Peyer's patch (tissue), 4 donors: ENCODE data around the gene PKP1. TPM values are rescaled to one million over a fixed set of nuclear protein-coding genes. Genes with fewer than 3 reads are reported as not detected.
"Not testable (repeated sequence)": the region's sequence is repeated elsewhere in the genome, so short reads cannot be mapped to it uniquely, and the experiment has no call there.

ENCODE experiments used
- DNase-seq, 3 donors: peaks; one replicate each; pipeline ENCODE4 v3.0.0-alpha.2; 2017 to 2019
- H3K27ac ChIP-seq, 4 donors: fragments of 200-600 bp; sonication (generic); one replicate each; pipeline ENCODE4 v1.5.1; 2016 to 2019
- H3K27me3 ChIP-seq, 2 donors: fragments of 200-600 bp; sonication (generic); one replicate each; pipeline ENCODE4 v1.5.1; 2019
- H3K36me3 ChIP-seq, 3 donors: fragments of 200-600 bp; sonication (generic); one replicate each; pipeline ENCODE4 v1.5.1; 2016 to 2019
- H3K4me1 ChIP-seq, 4 donors: fragments of 200-600 bp; sonication (generic); one replicate each; pipeline ENCODE4 v1.5.1; 2016 to 2019
- H3K4me3 ChIP-seq, 4 donors: fragments of 200-600 bp; sonication (generic); 1 replicate in 3 of 4; 2 replicates in 1 of 4; pipeline ENCODE4 v1.5.1; 2016 to 2019; ENCODE audit warnings: mild to moderate bottlenecking in 1 of 4
- H3K9me3 ChIP-seq, 4 donors: fragments of 200-600 bp; sonication (generic); one replicate each; pipeline ENCODE4 v1.5.1; 2016 to 2019; ENCODE audit warnings: mild to moderate bottlenecking in 1 of 4
- POLR2A ChIP-seq, 2 donors: fragments of 450-650 bp; IDR thresholded peaks; one replicate each; pipeline ENCODE4 v1.5.1; 2017; ENCODE audit warnings: antibody characterized with exemption in 2 of 2, mild to moderate bottlenecking in 2 of 2, moderate library complexity in 2 of 2
- total RNA-seq, 4 donors: library from RNA; depleted of rRNA; stranded (reverse); fragments of >200 nt; gene quantifications; one replicate each; pipeline ENCODE4 v1.1.0, GENCODE V29; 2016
- TF ChIP-seq, protein P1 (sequence below), 6 experiments: fragments of 450-650 bp in 4 of 6; fragments of 200-600 bp in 2 of 6; sonication (generic) in 1 of 6; IDR thresholded peaks; one replicate each; pipeline ENCODE4 v1.5.1; 2017 to 2019; ENCODE audit warnings: antibody characterized with exemption in 6 of 6, mild to moderate bottlenecking in 3 of 6, moderate library complexity in 1 of 6

Gene PKP1, protein sequence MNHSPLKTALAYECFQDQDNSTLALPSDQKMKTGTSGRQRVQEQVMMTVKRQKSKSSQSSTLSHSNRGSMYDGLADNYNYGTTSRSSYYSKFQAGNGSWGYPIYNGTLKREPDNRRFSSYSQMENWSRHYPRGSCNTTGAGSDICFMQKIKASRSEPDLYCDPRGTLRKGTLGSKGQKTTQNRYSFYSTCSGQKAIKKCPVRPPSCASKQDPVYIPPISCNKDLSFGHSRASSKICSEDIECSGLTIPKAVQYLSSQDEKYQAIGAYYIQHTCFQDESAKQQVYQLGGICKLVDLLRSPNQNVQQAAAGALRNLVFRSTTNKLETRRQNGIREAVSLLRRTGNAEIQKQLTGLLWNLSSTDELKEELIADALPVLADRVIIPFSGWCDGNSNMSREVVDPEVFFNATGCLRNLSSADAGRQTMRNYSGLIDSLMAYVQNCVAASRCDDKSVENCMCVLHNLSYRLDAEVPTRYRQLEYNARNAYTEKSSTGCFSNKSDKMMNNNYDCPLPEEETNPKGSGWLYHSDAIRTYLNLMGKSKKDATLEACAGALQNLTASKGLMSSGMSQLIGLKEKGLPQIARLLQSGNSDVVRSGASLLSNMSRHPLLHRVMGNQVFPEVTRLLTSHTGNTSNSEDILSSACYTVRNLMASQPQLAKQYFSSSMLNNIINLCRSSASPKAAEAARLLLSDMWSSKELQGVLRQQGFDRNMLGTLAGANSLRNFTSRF
- total RNA-seq = 10 to 100 TPM in 1 of 4 donors, 1 to 10 TPM in 2, under 1 TPM in 1; 0.54 to 11.6 (median 1.4) TPM

- peak in 2 of 3 donors; percentile 68 to 76 for DNase-seq
- H3K4me3 ChIP-seq = peak within 1 kb of the TSS in 2 of 4 donors; percentile 32 to 35
These were observed at the start of gene PKP1 for GRCh38 chr1:201282931-201283829. PKP1 (plus strand) TSS chr1:201283506; CDS start chr1:201283703, 197 bp downstream.

GRCh38 chr1:201239646-201240045 lies 43.7 kb upstream of the PKP1 start:
- H3K9me3 ChIP-seq, H3K27me3 ChIP-seq, H3K4me3 ChIP-seq, H3K4me1 ChIP-seq, H3K36me3 ChIP-seq, H3K27ac ChIP-seq: not testable (repeated sequence)
- peak in 1 of 3 donors; percentile 19 for DNase-seq

More at GRCh38 chr1:201282931-201283829, at the start of gene PKP1:
- peak in 1 of 2 donors; percentile 16 for TF ChIP-seq POLR2A (IDR thresholded peaks at IDR 0.05)
- TF ChIP-seq, protein P1, sequence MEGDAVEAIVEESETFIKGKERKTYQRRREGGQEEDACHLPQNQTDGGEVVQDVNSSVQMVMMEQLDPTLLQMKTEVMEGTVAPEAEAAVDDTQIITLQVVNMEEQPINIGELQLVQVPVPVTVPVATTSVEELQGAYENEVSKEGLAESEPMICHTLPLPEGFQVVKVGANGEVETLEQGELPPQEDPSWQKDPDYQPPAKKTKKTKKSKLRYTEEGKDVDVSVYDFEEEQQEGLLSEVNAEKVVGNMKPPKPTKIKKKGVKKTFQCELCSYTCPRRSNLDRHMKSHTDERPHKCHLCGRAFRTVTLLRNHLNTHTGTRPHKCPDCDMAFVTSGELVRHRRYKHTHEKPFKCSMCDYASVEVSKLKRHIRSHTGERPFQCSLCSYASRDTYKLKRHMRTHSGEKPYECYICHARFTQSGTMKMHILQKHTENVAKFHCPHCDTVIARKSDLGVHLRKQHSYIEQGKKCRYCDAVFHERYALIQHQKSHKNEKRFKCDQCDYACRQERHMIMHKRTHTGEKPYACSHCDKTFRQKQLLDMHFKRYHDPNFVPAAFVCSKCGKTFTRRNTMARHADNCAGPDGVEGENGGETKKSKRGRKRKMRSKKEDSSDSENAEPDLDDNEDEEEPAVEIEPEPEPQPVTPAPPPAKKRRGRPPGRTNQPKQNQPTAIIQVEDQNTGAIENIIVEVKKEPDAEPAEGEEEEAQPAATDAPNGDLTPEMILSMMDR (IDR thresholded peaks at IDR 0.05) = no peak
- H3K9me3 ChIP-seq = no peaks in the 10 kb centered on the region
- peaks cover 0 to 9% (median 0%) of the 10 kb centered on the region in 4 donors for H3K4me1 ChIP-seq
- no peak within 1 kb of the TSS for H3K27ac ChIP-seq
- H3K36me3 ChIP-seq = no peaks in the 10 kb centered on the region
- H3K27me3 ChIP-seq = peaks cover 0 to 9% of the 10 kb centered on the region in 2 donors

GRCh38 chr1:201240171-201240570 lies 43.1 kb upstream of the PKP1 start:
- Histone ChIP-seq H3K4me3 (no peak overlapping the region), H3K36me3 (no peaks in the 10 kb centered on the region), H3K27ac (no peak overlapping the region), H3K9me3 (no peaks in the 10 kb centered on the region), H3K4me1 (no peaks in the 10 kb centered on the region), H3K27me3 (no peaks in the 10 kb centered on the region)
- DNase-seq = no peak
- TF ChIP-seq, protein P1 (IDR thresholded peaks at IDR 0.05) = no peak
- no peak for TF ChIP-seq POLR2A (IDR thresholded peaks at IDR 0.05)

DNA sequence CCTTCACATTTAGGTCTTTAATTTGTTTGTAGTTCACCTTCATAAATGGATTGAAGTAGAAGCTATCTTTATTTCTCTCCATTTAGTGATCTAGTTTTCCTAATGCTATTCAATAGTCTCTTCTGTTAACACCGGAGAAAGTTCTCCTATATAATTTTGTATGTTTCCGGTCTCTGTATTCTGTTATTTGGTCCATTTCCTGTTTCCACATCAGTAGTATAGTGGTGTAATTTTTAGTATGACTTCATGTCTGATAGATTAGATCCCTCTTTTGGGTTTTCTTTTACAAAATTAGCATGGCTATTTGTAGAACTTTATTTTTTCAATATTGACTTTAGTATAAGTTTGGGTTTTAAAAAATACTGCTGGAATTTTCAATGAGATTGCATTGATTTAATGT lies 41.6 kb upstream of the PKP1 start:
- H3K4me3 ChIP-seq = no peak overlapping the region
- TF ChIP-seq POLR2A (IDR thresholded peaks at IDR 0.05) = no peak
- TF ChIP-seq, protein P1 (IDR thresholded peaks at IDR 0.05) = no peak
- H3K27ac ChIP-seq = no peak overlapping the region
- no peaks in the 10 kb centered on the region for H3K9me3 ChIP-seq
- no peaks in the 10 kb centered on the region for H3K36me3 ChIP-seq
- DNase-seq = no peak
- H3K4me1 ChIP-seq = no peaks in the 10 kb centered on the region
- no peaks in the 10 kb centered on the region for H3K27me3 ChIP-seq

GRCh38 chr1:201245082-201245481 lies 38.2 kb upstream of the PKP1 start:
- no peak overlapping the region for H3K4me3 ChIP-seq
- H3K4me1 ChIP-seq = no peaks in the 10 kb centered on the region
- no peaks in the 10 kb centered on the region for H3K27me3 ChIP-seq
- TF ChIP-seq, protein P1 (IDR thresholded peaks at IDR 0.05) = no peak
- no peak for TF ChIP-seq POLR2A (IDR thresholded peaks at IDR 0.05)
- DNase-seq = no peak
- no peaks in the 10 kb centered on the region for H3K36me3 ChIP-seq
- no peak overlapping the region for H3K27ac ChIP-seq
- no peaks in the 10 kb centered on the region for H3K9me3 ChIP-seq
